DMS 273 treated with DMSO at 0.1 percent for 48 hours (cell line): ENCODE results near the gene STEAP3.
A peak's percentile ranks its signal among the peaks of the same experiment; 100 is the strongest.

Experiments used
- DNase-seq: peaks from one replicate; lab custom pipeline; 2025; lab: John Stamatoyannopoulos, UW

STEAP3 gene

DNA sequence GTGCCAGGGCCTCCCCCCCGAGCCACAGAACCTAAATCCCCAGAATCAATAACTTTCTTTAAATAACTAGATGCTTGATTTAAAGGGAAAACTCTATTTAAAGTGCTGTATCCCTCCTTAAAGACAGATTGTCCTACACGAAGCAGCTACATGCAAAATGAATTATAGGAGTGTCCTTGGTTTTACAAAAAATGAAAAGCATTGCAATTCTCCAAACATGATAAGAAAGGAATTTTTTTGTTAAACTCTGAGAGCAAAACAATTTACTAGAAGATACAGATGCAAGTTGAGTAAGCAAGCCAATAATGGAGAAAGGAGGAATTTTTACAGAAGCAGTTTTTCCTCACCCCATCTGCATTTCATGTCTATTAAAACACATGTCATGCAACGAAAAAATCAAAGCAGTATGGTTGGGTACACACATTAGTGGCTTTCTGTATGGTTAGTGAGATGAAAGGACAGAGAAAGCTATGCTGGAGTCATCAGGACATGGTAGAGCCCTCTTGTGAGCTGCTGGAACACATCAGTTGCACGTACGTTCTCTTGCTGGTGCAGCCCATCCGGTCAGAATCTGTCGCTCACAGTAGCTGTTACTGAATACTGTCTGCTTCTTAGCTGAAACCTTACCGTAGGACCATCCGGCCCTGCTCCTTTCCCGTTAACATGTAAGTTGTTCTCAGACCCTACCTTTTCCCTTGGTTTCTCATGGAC lies 25.9 kb upstream of the STEAP3 start:
- DNase-seq, result no peak

- DNase-seq, result no peak
Measured at GRCh38 chr2:119198240-119198840, 25.3 kb upstream of the STEAP3 start.

- no peak for DNase-seq
Measured at GRCh38 chr2:119201815-119202214, 21.8 kb upstream of the STEAP3 start.

DNA sequence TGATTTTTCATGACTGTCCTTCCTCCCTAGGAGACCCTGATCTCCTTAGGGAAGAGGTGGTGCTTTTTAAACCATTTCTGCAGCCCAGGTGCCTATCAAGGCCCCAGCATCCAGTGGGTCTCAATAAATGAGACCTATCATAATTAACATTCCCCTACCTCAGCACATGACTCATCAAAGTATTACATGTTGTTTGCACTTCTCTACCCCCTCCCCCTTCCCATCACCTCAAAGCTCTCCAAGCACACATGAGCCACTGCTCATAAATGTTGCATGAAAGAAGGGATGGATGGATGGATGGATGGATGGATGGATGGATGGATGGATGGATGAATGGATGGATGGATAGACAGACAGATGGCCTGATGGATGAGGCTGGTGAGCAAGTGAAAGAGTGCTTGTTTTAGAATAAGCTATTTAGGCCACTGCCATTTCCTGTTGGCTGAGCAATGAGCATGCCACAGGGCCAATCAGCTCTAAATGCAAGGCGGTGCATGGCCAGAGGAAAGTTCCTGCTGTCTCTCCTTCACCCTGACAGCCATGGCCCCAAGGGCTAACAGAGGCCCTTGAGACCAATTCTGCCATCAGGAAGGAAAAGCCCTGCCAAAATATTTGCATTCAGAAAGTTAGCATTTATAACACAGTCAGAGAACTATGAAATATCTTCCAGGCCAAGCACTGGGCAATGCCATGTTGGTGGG lies 20.9 kb upstream of the STEAP3 start:
- no peak for DNase-seq

- DNase-seq, result no peak
Measured at GRCh38 chr2:119204525-119204924, 19.1 kb upstream of the STEAP3 start.

- DNase-seq, result no peak
Measured at GRCh38 chr2:119205001-119205706, 18.5 kb upstream of the STEAP3 start.

GRCh38 chr2:119206201-119206600 lies 17.4 kb upstream of the STEAP3 start:
- DNase-seq, result no peak

DNA sequence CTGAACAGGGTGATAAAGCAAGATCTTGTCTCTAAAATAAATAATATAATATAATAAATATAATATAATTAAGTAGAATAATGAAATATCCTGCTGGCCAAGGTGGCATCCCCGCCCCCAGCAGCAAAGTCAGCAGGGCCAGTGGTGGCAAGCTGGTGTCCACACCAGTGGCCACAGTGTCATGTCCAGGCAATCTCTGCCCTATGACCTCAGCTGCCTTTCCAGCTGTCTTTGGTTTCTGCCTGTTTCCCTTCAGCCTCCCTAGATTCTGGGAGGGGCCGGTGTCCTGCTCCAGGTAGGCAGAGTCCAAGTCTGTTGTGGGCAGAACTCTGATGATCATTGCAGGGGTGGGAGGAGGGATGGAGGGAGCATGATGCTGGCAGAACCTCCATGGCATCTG lies 16.2 kb upstream of the STEAP3 start:
- no peak for DNase-seq

GRCh38 chr2:119208791-119209203 lies 14.8 kb upstream of the STEAP3 start:
- no peak for DNase-seq

DNA sequence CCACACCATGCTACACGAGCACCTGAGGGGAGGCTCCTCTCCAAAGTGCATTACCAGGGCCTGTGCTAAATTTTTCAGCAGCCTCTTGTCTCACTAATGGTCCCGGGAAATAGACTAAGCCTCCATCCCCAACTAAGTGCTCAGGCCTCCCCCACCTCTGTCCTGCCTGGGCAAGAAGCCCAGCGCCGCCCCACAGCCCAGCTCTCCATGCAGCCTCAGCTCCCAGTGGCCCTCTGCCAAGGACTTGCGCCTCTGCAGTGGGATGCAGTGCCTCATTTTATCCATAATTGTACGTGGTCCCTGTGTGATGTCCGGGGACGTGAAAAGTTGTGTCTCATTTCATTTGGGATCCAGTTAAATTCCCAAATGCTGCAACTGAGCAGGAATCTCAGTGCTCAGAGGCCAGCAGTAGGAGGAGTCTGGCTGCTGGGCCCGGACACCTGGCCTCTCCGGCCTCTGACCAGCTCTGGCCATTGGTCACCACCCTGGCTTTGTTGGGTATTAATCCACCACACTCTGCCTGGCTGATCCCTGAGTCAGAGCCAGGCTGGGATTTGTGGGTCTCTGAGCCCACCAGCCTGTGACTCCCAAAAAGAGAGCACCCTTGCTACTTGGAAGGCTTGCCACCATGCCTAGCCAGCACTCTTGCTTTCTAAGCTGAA lies 11.4 kb upstream of the STEAP3 start:
- no peak for DNase-seq

- DNase-seq, result no peak
Measured at GRCh38 chr2:119214453-119215037, 9.1 kb upstream of the STEAP3 start.

- DNase-seq, result no peak
Measured at GRCh38 chr2:119216994-119217393, 6.6 kb upstream of the STEAP3 start.

DNA sequence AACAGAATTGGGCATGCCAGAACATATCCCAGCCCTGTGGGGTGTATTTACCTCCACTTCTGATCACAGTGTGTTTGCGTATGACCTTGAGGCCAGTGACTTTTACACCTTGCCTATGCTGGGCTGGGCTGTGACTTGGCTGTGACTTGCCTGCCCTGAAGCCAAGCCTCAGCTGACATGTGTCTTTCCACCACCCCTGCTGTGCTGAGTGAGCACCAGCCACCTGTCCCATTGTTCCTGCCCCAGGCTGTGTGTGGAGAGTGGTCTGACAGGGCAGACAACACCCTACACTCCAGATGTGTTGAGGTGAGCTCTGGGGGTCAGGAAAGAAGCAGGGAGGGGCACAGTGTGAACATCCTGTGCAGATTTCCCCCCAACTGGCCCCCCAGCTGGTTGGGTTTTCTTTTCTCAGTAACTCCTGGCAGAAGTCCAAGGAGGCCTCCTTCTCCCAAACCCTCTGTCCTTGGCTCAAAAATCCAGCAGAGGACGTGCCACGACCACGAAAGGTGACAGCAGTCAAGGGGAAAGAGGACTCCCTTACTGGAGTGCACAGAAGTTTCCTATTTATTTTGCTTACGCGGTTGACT lies 5.1 kb upstream of the STEAP3 start:
- DNase-seq, result peak; percentile 69

- DNase-seq, result no peak
Measured at GRCh38 chr2:119219873-119220272, 3.8 kb upstream of the STEAP3 start.

- DNase-seq, result no peak
Measured at GRCh38 chr2:119220720-119221301, 2.8 kb upstream of the STEAP3 start.

DNA sequence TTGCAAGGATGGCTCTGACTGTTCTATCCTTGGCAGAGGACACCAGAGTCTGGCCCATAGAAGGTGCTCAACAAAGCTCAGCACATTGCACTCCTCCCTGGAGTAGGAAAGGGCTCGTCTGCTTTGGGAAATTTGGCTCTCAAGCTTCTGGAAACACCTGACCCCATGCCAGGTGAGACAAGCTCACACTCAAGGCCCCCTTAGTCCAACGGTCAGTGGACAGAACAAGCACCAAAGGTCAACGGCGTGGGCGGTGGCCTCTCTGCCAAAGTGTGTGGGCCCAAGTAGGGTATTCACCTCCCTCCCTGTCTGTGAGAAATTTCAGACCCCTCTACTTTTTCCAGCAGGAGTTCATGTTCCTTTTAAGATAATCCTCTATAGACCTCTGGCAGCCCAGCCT lies 2.0 kb upstream of the STEAP3 start:
- no peak for DNase-seq

DNA sequence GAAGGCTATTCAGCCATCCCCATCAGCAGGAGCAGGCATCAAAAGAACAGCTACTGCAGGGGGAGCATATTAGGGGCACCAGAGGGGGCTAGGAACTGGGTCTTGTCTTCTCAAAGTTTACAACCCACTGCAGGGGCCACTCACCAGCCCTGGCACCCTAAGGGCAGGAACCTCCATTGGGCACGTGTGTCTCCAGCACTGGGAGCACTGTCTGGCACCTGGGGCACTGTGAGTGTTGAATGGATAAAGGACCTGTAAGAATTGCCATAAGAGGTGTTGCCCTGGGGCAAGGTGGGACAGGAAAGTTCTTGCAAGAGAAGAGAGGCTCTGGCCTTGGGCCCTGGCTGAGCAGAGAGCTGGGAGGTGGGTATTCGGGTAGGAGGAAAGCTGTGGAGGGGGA lies 1.4 kb upstream of the STEAP3 start:
- DNase-seq, result no peak

DNA sequence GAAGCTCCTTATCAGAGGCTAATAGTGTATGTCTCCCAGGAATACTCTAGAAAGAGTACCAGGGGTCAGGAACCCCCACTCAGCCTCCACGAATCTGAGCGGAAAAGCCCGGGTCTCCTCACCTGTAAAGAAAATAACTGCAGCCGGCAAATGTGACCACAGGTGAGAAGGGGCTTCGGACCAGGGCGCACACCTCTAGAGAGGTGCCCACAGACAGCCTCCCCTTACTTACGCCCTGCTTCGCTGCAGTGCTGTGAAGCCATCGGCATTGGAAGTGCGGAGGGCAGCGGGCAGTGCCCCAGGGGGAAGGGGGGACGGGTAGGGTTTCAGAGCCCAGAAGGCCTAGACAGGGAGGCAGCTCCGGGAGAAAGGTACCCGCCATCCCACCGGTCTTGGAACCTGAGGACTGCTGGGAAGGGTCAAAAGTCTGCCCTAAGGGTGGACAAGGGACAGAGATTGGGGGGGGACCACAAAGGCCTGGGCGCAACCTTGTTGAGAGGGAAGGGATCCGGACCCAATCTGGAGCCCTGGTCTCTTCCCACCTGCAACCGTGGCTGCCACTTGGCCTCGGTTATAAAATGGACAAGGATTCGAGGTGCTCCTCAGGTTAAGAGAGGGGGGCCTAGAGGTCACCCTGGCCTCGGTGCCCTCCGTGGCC lies 642 bp upstream of the STEAP3 start:
- DNase-seq, result no peak

GRCh38 chr2:119224391-119225104 lies 914 bp downstream of the STEAP3 start:
- DNase-seq, result no peak
